ENCODE results near the gene IER3IP1.

Gene IER3IP1

DNA sequence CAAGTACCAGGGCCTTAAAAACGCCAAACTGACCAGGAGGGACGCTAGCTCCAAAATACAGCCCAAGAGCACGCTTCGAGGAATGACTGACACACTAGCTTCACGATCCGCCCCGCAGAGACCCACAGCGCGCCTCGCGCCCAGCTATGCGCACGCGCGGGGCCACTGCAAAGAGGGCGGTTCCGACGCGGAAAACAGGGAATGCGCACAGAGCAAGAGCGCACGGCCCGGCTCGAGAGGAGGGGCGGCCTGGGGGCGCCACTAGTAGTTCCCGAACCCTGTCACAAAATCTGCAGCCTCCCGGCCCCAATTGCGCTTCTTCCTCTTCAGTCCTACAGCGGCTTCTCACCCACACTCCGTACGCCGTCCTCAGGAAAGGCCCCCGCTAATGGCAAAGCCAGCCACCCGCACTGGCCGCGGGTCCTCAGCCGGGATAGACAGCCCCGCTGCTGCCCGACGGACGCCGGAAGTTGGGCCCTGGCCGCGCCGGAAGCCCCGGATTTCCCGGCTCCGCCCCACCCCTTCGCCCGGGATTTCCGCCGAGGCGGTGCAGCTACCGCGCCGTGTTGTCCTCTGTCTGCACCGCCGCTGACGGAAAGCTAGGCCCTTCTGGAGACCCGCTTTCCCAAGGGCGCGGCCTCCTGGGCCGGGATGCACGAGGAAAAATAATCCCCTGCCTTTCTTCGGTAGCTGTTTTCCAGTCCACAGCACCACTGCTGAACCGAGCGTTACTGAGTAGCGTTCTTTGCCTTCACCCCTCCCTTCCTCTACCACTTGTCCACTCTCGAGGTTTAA lies 25.9 kb downstream of the IER3IP1 start, which contains the start of gene HDHD2:
Gene HDHD2 (minus strand): TSS at position 472 of the 795 bp plus-strand sequence. CDS start 14,061 bp downstream, outside the sequence.
- no peaks in the 10 kb centered on the region for H3K9me3 Mint-ChIP-seq
- peaks cover 50% of the 10 kb centered on the region for H3K4me1 Mint-ChIP-seq
- DNase-seq (ENCODE audit: low spot score in 2 of 2) (peak; percentile 47), ATAC-seq (replicated peaks; ENCODE audit: extremely low read depth, poor library complexity, severe bottlenecking) (peak; percentile 66)
- H3K27me3 Mint-ChIP-seq = no peaks in the 10 kb centered on the region
- peak within 1 kb of the TSS; percentile 99 for H3K4me3 Mint-ChIP-seq
- peaks cover 8% of the 10 kb centered on the region for H3K36me3 Mint-ChIP-seq (ENCODE audit: insufficient read depth)
- peak within 1 kb of the TSS; percentile 93 for H3K27ac Mint-ChIP-seq (ENCODE audit: low read depth)

DNA sequence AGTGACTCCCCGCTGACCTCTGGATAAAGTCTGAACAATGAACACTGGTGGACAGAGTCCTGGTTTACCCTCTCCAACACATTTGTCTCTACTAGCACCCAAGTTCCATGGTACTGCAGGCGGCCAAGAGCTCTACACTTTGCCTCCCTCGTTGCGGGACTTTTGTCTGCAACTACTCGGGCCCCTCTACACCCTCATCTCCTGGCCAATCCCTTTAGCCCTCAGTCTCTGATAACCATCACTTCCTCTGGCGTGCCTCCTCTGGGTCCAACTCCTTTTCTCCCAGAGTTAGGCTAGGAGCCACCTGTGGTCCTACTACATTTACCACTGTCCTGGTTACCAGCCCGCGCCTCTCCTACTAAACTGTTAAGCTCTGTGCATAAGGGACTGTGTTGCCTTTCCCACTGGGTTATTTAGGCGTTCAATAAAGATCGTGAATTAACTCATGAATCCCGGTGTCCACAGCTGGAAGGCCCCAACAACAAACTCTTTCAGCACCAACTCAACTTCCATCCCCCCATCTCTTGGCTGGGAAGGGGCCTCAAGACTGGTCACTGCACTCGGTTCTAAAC lies 26.6 kb downstream of the IER3IP1 start:
- Mint-ChIP-seq H3K36me3 (ENCODE audit: insufficient read depth) (peaks cover 8% of the 10 kb centered on the region), H3K9me3 (no peaks in the 10 kb centered on the region), H3K4me3 (peak overlapping the region; percentile 99), H3K27me3 (no peaks in the 10 kb centered on the region), H3K27ac (ENCODE audit: low read depth) (peak overlapping the region; percentile 93), H3K4me1 (peaks cover 57% of the 10 kb centered on the region)
- no peak for ATAC-seq (replicated peaks; ENCODE audit: extremely low read depth, poor library complexity, severe bottlenecking)
- no peak for DNase-seq (ENCODE audit: low spot score in 2 of 2)

DNA sequence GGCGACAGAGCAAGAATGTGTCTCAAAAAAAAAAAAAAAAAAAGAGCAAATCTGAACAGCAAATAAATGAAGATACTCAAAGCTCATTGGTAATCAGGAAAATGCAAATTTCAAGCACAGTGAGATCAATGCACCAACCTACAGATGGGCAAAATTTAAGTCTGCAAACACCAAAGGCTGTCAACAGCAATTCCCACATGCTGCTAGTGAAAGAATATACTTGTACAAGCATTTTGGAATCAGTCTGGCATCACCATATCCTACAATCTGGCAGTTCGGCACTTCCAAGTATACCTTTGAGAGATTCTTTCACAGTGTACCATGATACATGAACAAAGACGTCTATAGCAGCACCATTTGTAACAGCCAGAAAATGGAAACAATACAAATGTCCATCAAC lies 30.0 kb downstream of the IER3IP1 start:
- Mint-ChIP-seq H3K4me1 (peaks cover 68% of the 10 kb centered on the region), H3K36me3 (ENCODE audit: insufficient read depth) (peaks cover 11% of the 10 kb centered on the region)

DNA sequence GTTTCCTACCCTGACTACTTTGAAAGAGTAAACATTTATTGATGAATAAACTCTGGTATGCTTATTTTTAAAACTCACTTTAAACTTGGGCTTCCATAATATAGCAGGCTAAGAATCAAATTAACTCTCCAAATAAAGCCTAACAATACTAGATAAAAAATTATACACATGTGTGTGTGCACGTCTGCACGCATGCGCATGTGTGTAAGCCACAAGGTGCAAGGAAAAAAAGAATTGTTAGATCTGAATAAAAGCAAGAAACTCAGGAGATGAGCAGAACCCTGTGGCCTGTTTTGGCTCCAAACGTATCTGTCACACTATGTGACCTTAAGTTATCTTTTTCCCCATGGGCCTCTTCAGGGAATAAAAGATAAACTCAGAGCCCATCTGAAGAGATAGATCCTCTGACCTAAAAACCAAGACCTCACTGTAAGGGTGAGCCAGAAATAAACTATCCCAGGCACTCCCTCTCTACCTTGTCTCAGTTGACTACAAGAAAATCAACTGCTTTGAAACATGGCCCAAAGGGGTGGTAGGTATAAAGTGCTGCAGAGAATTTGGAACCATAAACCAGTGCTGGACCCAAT lies 32.2 kb downstream of the IER3IP1 start:
- H3K27me3 Mint-ChIP-seq = no peaks in the 10 kb centered on the region
- H3K9me3 Mint-ChIP-seq = no peaks in the 10 kb centered on the region
- peaks cover 48% of the 10 kb centered on the region for H3K4me1 Mint-ChIP-seq
- H3K36me3 Mint-ChIP-seq (ENCODE audit: insufficient read depth) = peaks cover 3% of the 10 kb centered on the region
- no peak overlapping the region for H3K27ac Mint-ChIP-seq (ENCODE audit: low read depth)
- ATAC-seq (replicated peaks; ENCODE audit: extremely low read depth, poor library complexity, severe bottlenecking) (no peak), DNase-seq (ENCODE audit: low spot score in 2 of 2) (no peak)
- no peak overlapping the region for H3K4me3 Mint-ChIP-seq

More for the DNA sequence above, 30.0 kb downstream of the IER3IP1 start:
- H3K27me3 Mint-ChIP-seq = no peaks in the 10 kb centered on the region
- peak overlapping the region; percentile 17 for H3K27ac Mint-ChIP-seq (ENCODE audit: low read depth)
- no peak overlapping the region for H3K4me3 Mint-ChIP-seq
- no peaks in the 10 kb centered on the region for H3K9me3 Mint-ChIP-seq
- ATAC-seq (replicated peaks; ENCODE audit: extremely low read depth, poor library complexity, severe bottlenecking) = no peak
- DNase-seq (ENCODE audit: low spot score in 2 of 2) = no peak

DNA sequence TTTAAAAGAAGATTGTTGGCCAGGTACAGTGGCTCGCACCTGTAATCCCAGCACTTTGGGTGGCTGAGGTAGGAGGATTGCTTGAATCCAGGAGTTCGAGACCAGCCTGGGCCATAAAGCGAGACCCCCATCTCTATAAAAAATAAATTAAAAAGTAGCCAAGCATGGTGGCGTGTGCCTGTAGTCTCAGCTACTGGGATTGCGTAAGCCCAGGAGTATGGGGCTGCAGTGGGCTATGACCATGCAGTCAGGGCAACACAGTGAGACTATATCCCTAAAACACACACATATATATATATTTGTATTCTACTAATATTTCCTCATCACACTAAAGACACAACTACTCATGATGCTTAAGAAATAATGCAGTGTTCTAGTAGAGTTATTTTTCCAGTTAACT lies 33.0 kb downstream of the IER3IP1 start:
- Mint-ChIP-seq H3K4me3 (no peak overlapping the region), H3K27me3 (no peaks in the 10 kb centered on the region), H3K27ac (ENCODE audit: low read depth) (no peak overlapping the region), H3K36me3 (ENCODE audit: insufficient read depth) (peaks cover 3% of the 10 kb centered on the region), H3K4me1 (peaks cover 40% of the 10 kb centered on the region), H3K9me3 (no peaks in the 10 kb centered on the region)
- DNase-seq (ENCODE audit: low spot score in 2 of 2) (no peak), ATAC-seq (replicated peaks; ENCODE audit: extremely low read depth, poor library complexity, severe bottlenecking) (no peak)

DNA sequence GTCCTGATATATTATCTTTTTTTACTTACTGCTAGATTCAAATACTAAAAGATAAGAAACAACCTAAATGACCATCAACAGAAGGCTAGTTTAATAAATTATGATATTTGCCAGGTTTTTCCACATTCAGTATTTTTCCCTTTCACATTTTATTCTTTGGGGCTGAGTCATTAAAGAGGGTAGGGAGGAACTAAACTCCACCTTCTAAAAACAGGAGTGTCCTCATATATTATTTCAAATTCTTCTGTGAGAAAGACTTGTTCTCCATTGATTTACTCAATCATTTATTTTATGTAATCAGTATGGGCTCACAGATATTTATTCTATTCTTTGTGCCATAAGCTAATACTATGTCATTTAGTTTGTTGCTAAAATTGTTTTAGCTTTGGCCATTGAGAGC lies 34.9 kb downstream of the IER3IP1 start:
- no peak for DNase-seq (ENCODE audit: low spot score in 2 of 2)
- Mint-ChIP-seq H3K27ac (ENCODE audit: low read depth) (no peak overlapping the region), H3K36me3 (ENCODE audit: insufficient read depth) (peaks cover 5% of the 10 kb centered on the region), H3K27me3 (no peaks in the 10 kb centered on the region), H3K9me3 (no peaks in the 10 kb centered on the region), H3K4me3 (no peak overlapping the region), H3K4me1 (peaks cover 33% of the 10 kb centered on the region)
- ATAC-seq (replicated peaks; ENCODE audit: extremely low read depth, poor library complexity, severe bottlenecking) = no peak

DNA sequence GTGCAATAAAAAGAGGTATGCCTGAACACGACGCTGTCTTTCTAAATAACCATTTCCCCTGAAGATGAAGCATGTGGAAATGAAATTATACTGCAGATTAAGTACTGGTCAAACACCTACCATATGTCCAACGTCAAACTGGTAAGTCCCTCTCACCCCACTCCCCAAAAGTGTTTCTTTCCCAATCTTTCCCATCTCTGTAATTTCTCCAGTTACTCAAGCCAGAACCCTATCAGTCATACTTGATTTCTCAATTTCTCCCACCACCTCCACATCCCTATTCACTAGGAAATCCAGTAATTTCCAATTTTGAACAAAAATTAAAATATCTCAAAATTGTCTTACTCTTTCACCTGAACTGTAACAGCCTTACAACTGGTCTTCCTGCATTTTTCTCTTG lies 55.0 kb downstream of the IER3IP1 start:
- Mint-ChIP-seq H3K4me1 (peaks cover 11% of the 10 kb centered on the region), H3K4me3 (no peak overlapping the region), H3K27ac (ENCODE audit: low read depth) (no peak overlapping the region), H3K9me3 (no peaks in the 10 kb centered on the region), H3K36me3 (ENCODE audit: insufficient read depth) (peaks cover 3% of the 10 kb centered on the region), H3K27me3 (no peaks in the 10 kb centered on the region)
- no peak for DNase-seq (ENCODE audit: low spot score in 2 of 2)
- no peak for ATAC-seq (replicated peaks; ENCODE audit: extremely low read depth, poor library complexity, severe bottlenecking)

DNA sequence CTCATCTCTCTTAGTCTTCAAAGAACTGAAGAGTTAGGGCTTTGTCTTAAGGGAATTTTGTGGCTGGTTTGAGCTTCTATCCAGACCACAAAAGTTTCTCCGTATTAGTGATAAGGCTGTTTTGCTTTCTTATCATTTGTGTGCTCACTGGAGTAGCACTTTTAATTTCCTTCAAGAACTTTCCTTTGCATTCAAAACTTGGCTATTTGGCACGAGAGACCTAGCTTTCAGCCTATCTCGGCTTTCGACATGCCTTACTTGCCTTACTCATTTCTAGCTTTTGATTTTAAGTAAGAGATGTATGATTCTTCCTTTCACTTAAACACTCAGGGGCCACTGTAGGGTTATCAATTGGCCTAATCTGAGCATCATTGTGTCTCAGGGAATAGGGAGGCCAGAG lies 55.7 kb downstream of the IER3IP1 start:
- peaks cover 3% of the 10 kb centered on the region for H3K36me3 Mint-ChIP-seq (ENCODE audit: insufficient read depth)
- H3K4me1 Mint-ChIP-seq = peaks cover 11% of the 10 kb centered on the region

DNA sequence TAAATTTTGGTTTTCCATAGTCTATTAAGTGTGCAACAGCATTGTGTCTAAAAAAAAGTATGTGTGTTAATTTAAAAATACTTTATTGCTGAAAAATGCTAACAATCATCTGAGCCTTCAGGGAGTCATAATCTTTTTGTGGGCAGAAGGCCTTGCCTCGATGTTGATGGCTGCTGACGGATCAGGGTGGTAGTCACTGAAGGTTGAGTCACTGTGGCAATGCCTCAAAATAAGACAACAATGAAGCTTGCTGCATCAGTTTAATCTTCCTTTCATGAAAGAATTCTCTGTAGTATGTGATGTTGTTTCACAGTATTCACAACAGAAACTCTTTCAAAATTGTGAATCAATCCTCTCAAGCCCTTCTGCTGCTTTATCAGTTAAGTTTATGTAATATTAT lies 57.2 kb downstream of the IER3IP1 start:
- Mint-ChIP-seq H3K9me3 (no peaks in the 10 kb centered on the region), H3K4me1 (peaks cover 11% of the 10 kb centered on the region), H3K4me3 (no peak overlapping the region), H3K36me3 (ENCODE audit: insufficient read depth) (peaks cover 7% of the 10 kb centered on the region), H3K27ac (ENCODE audit: low read depth) (no peak overlapping the region), H3K27me3 (no peaks in the 10 kb centered on the region)
- DNase-seq (ENCODE audit: low spot score in 2 of 2) (no peak), ATAC-seq (replicated peaks; ENCODE audit: extremely low read depth, poor library complexity, severe bottlenecking) (no peak)

More for the DNA sequence above, 55.7 kb downstream of the IER3IP1 start:
- Mint-ChIP-seq H3K9me3 (no peaks in the 10 kb centered on the region), H3K4me3 (no peak overlapping the region), H3K27me3 (no peaks in the 10 kb centered on the region), H3K27ac (ENCODE audit: low read depth) (no peak overlapping the region)
- no peak for ATAC-seq (replicated peaks; ENCODE audit: extremely low read depth, poor library complexity, severe bottlenecking)
- no peak for DNase-seq (ENCODE audit: low spot score in 2 of 2)

DNA sequence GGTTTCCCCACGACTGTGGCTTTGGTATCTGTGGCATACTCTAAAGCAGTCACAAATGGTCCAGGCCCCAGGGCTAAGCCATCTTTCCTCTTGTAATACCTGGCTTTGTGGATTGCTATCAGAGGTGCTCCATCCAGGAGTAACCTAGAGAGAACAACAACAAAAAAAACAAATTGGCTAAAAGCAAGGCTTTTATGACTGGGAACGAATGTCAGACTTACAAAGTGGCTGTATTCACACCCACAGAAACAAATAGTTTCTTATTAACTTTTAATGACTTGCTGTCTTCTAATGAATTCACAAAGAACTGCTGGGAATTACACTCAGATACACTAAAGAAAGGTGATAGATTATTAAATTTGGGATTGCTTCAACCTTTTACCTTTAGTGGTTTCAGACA lies 61.0 kb downstream of the IER3IP1 start:
- DNase-seq (ENCODE audit: low spot score in 2 of 2) (no peak), ATAC-seq (replicated peaks; ENCODE audit: extremely low read depth, poor library complexity, severe bottlenecking) (no peak)
- Mint-ChIP-seq H3K9me3 (no peaks in the 10 kb centered on the region), H3K27ac (ENCODE audit: low read depth) (no peak overlapping the region), H3K4me3 (no peak overlapping the region), H3K27me3 (no peaks in the 10 kb centered on the region), H3K36me3 (ENCODE audit: insufficient read depth) (peaks cover 28% of the 10 kb centered on the region), H3K4me1 (no peaks in the 10 kb centered on the region)

DNA sequence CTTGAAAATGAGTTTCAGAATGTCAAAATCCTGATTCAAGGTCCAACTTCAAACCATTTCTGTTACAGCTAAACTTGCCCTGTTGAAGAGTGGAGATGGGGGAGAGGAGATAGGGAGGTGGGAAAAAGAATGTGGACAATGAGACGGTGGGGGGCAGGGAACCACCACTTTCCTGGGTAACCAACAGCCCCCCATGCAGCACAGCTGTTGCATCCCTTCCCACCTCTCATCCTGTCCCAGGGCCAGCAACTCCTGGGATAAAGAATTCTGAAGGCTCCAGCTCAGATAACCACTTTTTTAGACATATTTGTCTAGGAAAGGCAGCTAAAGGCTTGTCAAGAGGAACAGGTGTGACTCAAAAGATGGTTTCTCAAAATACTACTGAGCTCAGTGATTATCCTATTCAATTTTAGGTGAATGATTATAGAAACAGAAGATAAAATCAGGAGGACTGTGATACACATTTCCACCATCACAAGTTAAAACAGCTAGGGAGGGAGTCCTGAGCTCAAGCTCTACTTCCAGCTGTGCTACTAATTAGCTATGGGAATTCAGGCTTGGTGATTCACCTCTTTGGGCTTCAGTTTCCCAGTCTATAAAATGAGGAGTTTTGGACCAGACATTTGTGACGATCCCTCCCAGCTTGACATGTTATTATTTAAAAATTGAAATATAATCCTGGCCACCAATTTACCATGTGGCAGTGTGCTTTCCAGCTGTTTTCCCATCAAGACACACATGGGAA lies 62.2 kb downstream of the IER3IP1 start:
- H3K27ac Mint-ChIP-seq (ENCODE audit: low read depth) = no peak overlapping the region
- H3K4me1 Mint-ChIP-seq = no peaks in the 10 kb centered on the region
- ATAC-seq (replicated peaks; ENCODE audit: extremely low read depth, poor library complexity, severe bottlenecking) = no peak
- H3K9me3 Mint-ChIP-seq = no peaks in the 10 kb centered on the region
- H3K4me3 Mint-ChIP-seq = no peak overlapping the region
- H3K36me3 Mint-ChIP-seq (ENCODE audit: insufficient read depth) = peaks cover 30% of the 10 kb centered on the region
- no peaks in the 10 kb centered on the region for H3K27me3 Mint-ChIP-seq
- DNase-seq (ENCODE audit: low spot score in 2 of 2) = no peak

DNA sequence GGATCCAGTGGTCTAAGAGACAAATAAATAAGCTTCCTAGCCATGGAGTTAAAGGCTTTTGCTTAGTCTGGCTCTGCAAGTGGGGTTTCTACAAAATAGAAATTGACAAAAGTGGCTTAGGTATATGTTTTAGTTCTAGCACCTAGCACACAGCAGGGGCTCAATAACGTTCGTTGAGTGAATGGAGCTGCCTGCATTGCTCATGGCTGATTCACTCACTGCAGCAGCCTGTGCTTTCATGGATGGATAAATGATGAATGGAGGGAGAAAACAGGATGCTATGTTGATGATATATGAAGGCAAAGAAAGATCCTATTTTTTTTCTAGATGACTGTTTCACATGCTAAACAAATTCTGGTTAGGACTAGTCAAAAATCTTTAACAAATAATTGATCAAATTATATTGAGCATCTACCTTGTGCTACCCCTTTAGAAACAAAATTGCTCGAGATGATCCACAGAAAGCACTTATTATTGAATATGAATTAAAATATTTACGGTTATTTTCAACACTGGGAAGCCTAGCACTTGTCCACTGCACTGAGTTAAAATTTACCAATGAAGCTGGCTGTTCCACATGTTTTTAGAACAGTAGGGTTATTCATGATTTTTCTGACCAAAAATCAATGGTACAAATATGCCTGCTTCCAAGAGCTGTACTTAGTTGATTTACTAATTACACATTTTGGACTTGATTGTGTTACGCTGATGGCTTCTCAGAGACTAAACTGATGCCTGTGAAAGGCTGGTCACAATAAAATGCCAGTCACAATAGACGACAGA lies 65.5 kb downstream of the IER3IP1 start:
- H3K36me3 Mint-ChIP-seq (ENCODE audit: insufficient read depth) = peaks cover 37% of the 10 kb centered on the region
- H3K4me3 Mint-ChIP-seq = no peak overlapping the region
- DNase-seq (ENCODE audit: low spot score in 2 of 2) (no peak), ATAC-seq (replicated peaks; ENCODE audit: extremely low read depth, poor library complexity, severe bottlenecking) (no peak)
- H3K27ac Mint-ChIP-seq (ENCODE audit: low read depth) = no peak overlapping the region
- no peaks in the 10 kb centered on the region for H3K27me3 Mint-ChIP-seq
- H3K4me1 Mint-ChIP-seq = no peaks in the 10 kb centered on the region
- H3K9me3 Mint-ChIP-seq = no peaks in the 10 kb centered on the region
